ENCODE measurements around the gene GEN1. TPM values are rescaled to one million over a fixed set of nuclear protein-coding genes. Genes with fewer than 3 reads are reported as not detected.

Gene GEN1, protein sequence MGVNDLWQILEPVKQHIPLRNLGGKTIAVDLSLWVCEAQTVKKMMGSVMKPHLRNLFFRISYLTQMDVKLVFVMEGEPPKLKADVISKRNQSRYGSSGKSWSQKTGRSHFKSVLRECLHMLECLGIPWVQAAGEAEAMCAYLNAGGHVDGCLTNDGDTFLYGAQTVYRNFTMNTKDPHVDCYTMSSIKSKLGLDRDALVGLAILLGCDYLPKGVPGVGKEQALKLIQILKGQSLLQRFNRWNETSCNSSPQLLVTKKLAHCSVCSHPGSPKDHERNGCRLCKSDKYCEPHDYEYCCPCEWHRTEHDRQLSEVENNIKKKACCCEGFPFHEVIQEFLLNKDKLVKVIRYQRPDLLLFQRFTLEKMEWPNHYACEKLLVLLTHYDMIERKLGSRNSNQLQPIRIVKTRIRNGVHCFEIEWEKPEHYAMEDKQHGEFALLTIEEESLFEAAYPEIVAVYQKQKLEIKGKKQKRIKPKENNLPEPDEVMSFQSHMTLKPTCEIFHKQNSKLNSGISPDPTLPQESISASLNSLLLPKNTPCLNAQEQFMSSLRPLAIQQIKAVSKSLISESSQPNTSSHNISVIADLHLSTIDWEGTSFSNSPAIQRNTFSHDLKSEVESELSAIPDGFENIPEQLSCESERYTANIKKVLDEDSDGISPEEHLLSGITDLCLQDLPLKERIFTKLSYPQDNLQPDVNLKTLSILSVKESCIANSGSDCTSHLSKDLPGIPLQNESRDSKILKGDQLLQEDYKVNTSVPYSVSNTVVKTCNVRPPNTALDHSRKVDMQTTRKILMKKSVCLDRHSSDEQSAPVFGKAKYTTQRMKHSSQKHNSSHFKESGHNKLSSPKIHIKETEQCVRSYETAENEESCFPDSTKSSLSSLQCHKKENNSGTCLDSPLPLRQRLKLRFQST
- polyA plus RNA-seq (2013, experiment 1 of 2), result 10.4 TPM
- 10.6 TPM for polyA plus RNA-seq (2013, experiment 2 of 2)

- no peaks in the 10 kb centered on the region for H3K27me3 ChIP-seq (ENCODE audit: insufficient read depth, low read length, poor library complexity)
- peak within 1 kb of the TSS; percentile 68 for H3K4me3 ChIP-seq (ENCODE audit: low read length)
- H3K18ac ChIP-seq (ENCODE audit: low read length), result peak within 1 kb of the TSS; percentile 72
- no CpG with 5 or more reads among the region's 76 CpGs for WGBS (ENCODE audit: extremely low coverage, insufficient coverage, low lambda C conversion rate)
- H2BK5ac ChIP-seq (ENCODE audit: low read length), result peak within 1 kb of the TSS; percentile 22
- peaks cover 38% of the 10 kb centered on the region for H3K79me2 ChIP-seq (ENCODE audit: control insufficient read depth, insufficient read depth, low read length)
- peak; percentile 97 for DNase-seq
- H4K5ac ChIP-seq (ENCODE audit: low read length), result no peak within 1 kb of the TSS
- no peak within 1 kb of the TSS for H4K8ac ChIP-seq (ENCODE audit: low read depth, low read length)
- H3K27ac ChIP-seq (ENCODE audit: low read depth, low read length), result peak within 1 kb of the TSS; percentile 93
- peak within 1 kb of the TSS; percentile 97 for H3K56ac ChIP-seq (ENCODE audit: low read length)
- H2BK15ac ChIP-seq (replicated peaks; ENCODE audit: low read depth), result no peak within 1 kb of the TSS
- no peaks in the 10 kb centered on the region for H3K79me1 ChIP-seq (ENCODE audit: low read length)
- H3K4me1 ChIP-seq (ENCODE audit: control insufficient read depth, low read depth, low read length), result no peaks in the 10 kb centered on the region
- H2AK5ac ChIP-seq (ENCODE audit: low read length), result no peak within 1 kb of the TSS
- no peaks in the 10 kb centered on the region for H3K36me3 ChIP-seq (ENCODE audit: control insufficient read depth, insufficient read depth, low read length)
- peak within 1 kb of the TSS; percentile 44 for H3K4ac ChIP-seq (ENCODE audit: low read depth, low read length)
- H3K9ac ChIP-seq (ENCODE audit: low read length), result peak within 1 kb of the TSS; percentile 92
- H3K4me2 ChIP-seq (ENCODE audit: low read length), result peak within 1 kb of the TSS; percentile 69
- H3K23ac ChIP-seq (ENCODE audit: low read length), result peak within 1 kb of the TSS; percentile 90
- peak within 1 kb of the TSS; percentile 17 for H2BK120ac ChIP-seq (ENCODE audit: low read depth, low read length)
Measured at GRCh38 chr2:17753803-17754663, at the start of gene GEN1, which contains the start of gene SMC6. Gene GEN1 (plus strand): TSS chr2:17754138. CDS start chr2:17759944, 5,806 bp downstream. Gene SMC6 (minus strand): TSS chr2:17753810. CDS start chr2:17745946, 7,864 bp downstream.

GRCh38 chr2:17706845-17707244 is 47.1 kb upstream of the GEN1 start:
- Histone ChIP-seq H3K27ac (ENCODE audit: low read depth, low read length) (no peak overlapping the region), H3K56ac (ENCODE audit: low read length) (no peak overlapping the region), H3K9ac (ENCODE audit: low read length) (no peak overlapping the region), H3K4me2 (ENCODE audit: low read length) (no peak overlapping the region), H3K4me1 (ENCODE audit: control insufficient read depth, low read depth, low read length) (no peaks in the 10 kb centered on the region), H2BK15ac (replicated peaks; ENCODE audit: low read depth) (no peak overlapping the region), H3K27me3 (ENCODE audit: insufficient read depth, low read length, poor library complexity) (no peaks in the 10 kb centered on the region), H3K79me2 (ENCODE audit: control insufficient read depth, insufficient read depth, low read length) (no peaks in the 10 kb centered on the region), H3K23ac (ENCODE audit: low read length) (no peak overlapping the region), H3K36me3 (ENCODE audit: control insufficient read depth, insufficient read depth, low read length) (peaks cover 2% of the 10 kb centered on the region), H3K18ac (ENCODE audit: low read length) (no peak overlapping the region), H3K79me1 (ENCODE audit: low read length) (no peaks in the 10 kb centered on the region), H2BK120ac (ENCODE audit: low read depth, low read length) (no peak overlapping the region), H2AK5ac (ENCODE audit: low read length) (no peak overlapping the region), H4K5ac (ENCODE audit: low read length) (no peak overlapping the region), H3K4ac (ENCODE audit: low read depth, low read length) (no peak overlapping the region), H2BK5ac (ENCODE audit: low read length) (no peak overlapping the region), H3K4me3 (ENCODE audit: low read length) (no peak overlapping the region), H4K8ac (ENCODE audit: low read depth, low read length) (no peak overlapping the region)
- WGBS (ENCODE audit: extremely low coverage, insufficient coverage, low lambda C conversion rate), result no CpG with 5 or more reads among the region's 4 CpGs
- DNase-seq, result no peak

DNA sequence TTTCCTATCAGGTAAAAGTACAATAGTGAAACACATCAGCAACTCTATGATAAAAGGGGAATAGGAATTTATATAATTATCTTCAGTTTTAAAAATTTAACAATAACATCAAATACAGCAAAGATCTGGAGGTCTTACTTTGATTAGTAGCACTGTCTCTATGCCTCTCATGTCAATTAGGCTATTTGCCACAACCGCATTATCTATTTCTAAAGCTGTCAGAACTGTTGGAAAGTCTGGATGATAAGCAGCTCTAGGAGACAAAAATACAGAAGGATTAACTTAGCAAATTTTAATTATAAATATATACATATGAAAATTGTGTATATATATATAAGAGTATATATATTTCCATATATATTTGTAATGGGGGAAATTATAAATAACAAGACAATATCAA is 45.4 kb upstream of the GEN1 start:
- Histone ChIP-seq H2AK5ac (ENCODE audit: low read length) (no peak overlapping the region), H3K18ac (ENCODE audit: low read length) (no peak overlapping the region), H2BK120ac (ENCODE audit: low read depth, low read length) (no peak overlapping the region), H3K4ac (ENCODE audit: low read depth, low read length) (no peak overlapping the region), H3K4me3 (ENCODE audit: low read length) (no peak overlapping the region), H3K79me1 (ENCODE audit: low read length) (no peaks in the 10 kb centered on the region), H3K27ac (ENCODE audit: low read depth, low read length) (no peak overlapping the region), H2BK5ac (ENCODE audit: low read length) (no peak overlapping the region), H3K79me2 (ENCODE audit: control insufficient read depth, insufficient read depth, low read length) (no peaks in the 10 kb centered on the region), H3K4me1 (ENCODE audit: control insufficient read depth, low read depth, low read length) (no peaks in the 10 kb centered on the region), H4K5ac (ENCODE audit: low read length) (no peak overlapping the region), H2BK15ac (replicated peaks; ENCODE audit: low read depth) (no peak overlapping the region), H3K9ac (ENCODE audit: low read length) (no peak overlapping the region), H3K56ac (ENCODE audit: low read length) (no peak overlapping the region), H3K4me2 (ENCODE audit: low read length) (no peak overlapping the region), H3K23ac (ENCODE audit: low read length) (no peak overlapping the region), H3K27me3 (ENCODE audit: insufficient read depth, low read length, poor library complexity) (no peaks in the 10 kb centered on the region), H4K8ac (ENCODE audit: low read depth, low read length) (no peak overlapping the region), H3K36me3 (ENCODE audit: control insufficient read depth, insufficient read depth, low read length) (peaks cover 2% of the 10 kb centered on the region)
- DNase-seq, result no peak
- no CpG with 5 or more reads among the region's 1 CpG for WGBS (ENCODE audit: extremely low coverage, insufficient coverage, low lambda C conversion rate)

DNA sequence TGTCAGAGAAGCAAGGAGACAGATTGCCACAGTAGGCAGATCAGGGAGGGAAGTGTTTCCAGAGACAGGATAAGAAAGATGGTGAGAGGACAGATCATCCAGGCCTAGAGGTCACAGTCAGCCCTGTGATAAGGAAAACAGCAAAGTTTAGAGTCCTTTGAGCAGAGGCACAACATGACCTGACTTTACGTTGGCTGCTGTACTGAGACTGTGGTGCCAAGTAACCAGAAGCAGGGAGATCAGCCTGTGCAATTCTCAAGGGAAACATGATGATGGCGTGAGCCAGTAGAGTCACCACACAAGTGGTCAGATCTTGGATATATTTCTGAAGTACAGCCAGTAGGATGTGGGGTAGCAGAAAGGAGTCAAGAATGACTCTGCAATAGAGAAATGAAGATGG is 44.0 kb upstream of the GEN1 start:
- Histone ChIP-seq H2BK5ac (ENCODE audit: low read length) (no peak overlapping the region), H2AK5ac (ENCODE audit: low read length) (no peak overlapping the region), H2BK120ac (ENCODE audit: low read depth, low read length) (no peak overlapping the region), H3K4me2 (ENCODE audit: low read length) (no peak overlapping the region), H3K4ac (ENCODE audit: low read depth, low read length) (no peak overlapping the region), H3K4me1 (ENCODE audit: control insufficient read depth, low read depth, low read length) (no peaks in the 10 kb centered on the region), H3K79me2 (ENCODE audit: control insufficient read depth, insufficient read depth, low read length) (no peaks in the 10 kb centered on the region), H3K56ac (ENCODE audit: low read length) (no peak overlapping the region), H3K27ac (ENCODE audit: low read depth, low read length) (no peak overlapping the region), H3K27me3 (ENCODE audit: insufficient read depth, low read length, poor library complexity) (no peaks in the 10 kb centered on the region), H4K5ac (ENCODE audit: low read length) (no peak overlapping the region), H3K79me1 (ENCODE audit: low read length) (no peaks in the 10 kb centered on the region), H3K9ac (ENCODE audit: low read length) (no peak overlapping the region), H3K36me3 (ENCODE audit: control insufficient read depth, insufficient read depth, low read length) (peaks cover 2% of the 10 kb centered on the region), H3K18ac (ENCODE audit: low read length) (no peak overlapping the region), H3K4me3 (ENCODE audit: low read length) (no peak overlapping the region), H2BK15ac (replicated peaks; ENCODE audit: low read depth) (no peak overlapping the region), H4K8ac (ENCODE audit: low read depth, low read length) (no peak overlapping the region), H3K23ac (ENCODE audit: low read length) (no peak overlapping the region)
- no peak for DNase-seq
- no CpG with 5 or more reads among the region's 2 CpGs for WGBS (ENCODE audit: extremely low coverage, insufficient coverage, low lambda C conversion rate)

DNA sequence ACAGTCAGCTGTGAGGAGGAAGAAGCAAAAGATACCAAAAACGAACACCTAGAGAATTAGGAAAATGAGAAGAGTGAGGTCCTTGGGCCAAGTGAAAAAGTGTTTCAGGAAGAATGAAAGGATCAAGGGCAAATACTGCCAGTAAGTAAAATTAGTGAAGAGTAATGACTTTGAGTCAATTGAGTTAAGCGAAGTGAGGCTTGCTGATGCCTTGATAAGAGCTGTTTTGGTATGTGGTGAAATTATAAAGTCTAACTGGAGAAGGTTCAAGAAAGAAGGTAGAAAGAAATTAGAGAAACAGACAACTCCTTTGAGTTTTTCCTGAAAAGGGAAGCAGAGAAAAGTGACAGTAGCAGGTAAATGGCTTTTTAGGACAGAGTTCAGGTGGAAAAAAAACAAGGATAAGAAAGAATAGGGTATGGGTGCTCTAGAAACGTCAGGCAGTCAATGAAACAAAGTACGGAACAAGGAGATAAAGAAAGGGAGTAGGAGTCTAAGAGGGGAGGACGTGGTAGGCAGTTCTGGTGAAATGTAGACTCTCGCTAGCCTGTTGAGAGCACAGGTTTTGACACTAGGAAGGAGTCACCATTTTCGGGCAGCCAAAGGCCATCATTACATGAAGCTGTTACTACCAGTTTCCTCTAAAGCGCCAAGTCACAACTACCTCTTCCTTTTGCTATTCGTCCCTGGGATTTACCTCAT is 43.2 kb upstream of the GEN1 start:
- WGBS (ENCODE audit: extremely low coverage, insufficient coverage, low lambda C conversion rate), result no CpG with 5 or more reads among the region's 9 CpGs
- no peaks in the 10 kb centered on the region for H3K27me3 ChIP-seq (ENCODE audit: insufficient read depth, low read length, poor library complexity)
- no peaks in the 10 kb centered on the region for H3K79me1 ChIP-seq (ENCODE audit: low read length)
- no peak overlapping the region for H2BK15ac ChIP-seq (replicated peaks; ENCODE audit: low read depth)
- H3K4me1 ChIP-seq (ENCODE audit: control insufficient read depth, low read depth, low read length), result no peaks in the 10 kb centered on the region
- H2AK5ac ChIP-seq (ENCODE audit: low read length), result no peak overlapping the region
- H3K18ac ChIP-seq (ENCODE audit: low read length), result no peak overlapping the region
- no peak overlapping the region for H3K56ac ChIP-seq (ENCODE audit: low read length)
- no peak overlapping the region for H4K5ac ChIP-seq (ENCODE audit: low read length)
- H3K27ac ChIP-seq (ENCODE audit: low read depth, low read length), result no peak overlapping the region
- no peak overlapping the region for H2BK120ac ChIP-seq (ENCODE audit: low read depth, low read length)
- H3K79me2 ChIP-seq (ENCODE audit: control insufficient read depth, insufficient read depth, low read length), result no peaks in the 10 kb centered on the region
- H2BK5ac ChIP-seq (ENCODE audit: low read length), result no peak overlapping the region
- H3K23ac ChIP-seq (ENCODE audit: low read length), result no peak overlapping the region
- H3K4ac ChIP-seq (ENCODE audit: low read depth, low read length), result no peak overlapping the region
- H3K36me3 ChIP-seq (ENCODE audit: control insufficient read depth, insufficient read depth, low read length), result peaks cover 2% of the 10 kb centered on the region
- H4K8ac ChIP-seq (ENCODE audit: low read depth, low read length), result no peak overlapping the region
- no peak overlapping the region for H3K4me3 ChIP-seq (ENCODE audit: low read length)
- no peak overlapping the region for H3K4me2 ChIP-seq (ENCODE audit: low read length)
- no peak for DNase-seq
- H3K9ac ChIP-seq (ENCODE audit: low read length), result no peak overlapping the region

Measured in mesendoderm (in vitro differentiated cells).